Small intestine (tissue), 16 donors: ENCODE measurements around the gene PRRG4. TPM values are rescaled to one million over a fixed set of nuclear protein-coding genes. Genes with fewer than 3 reads are reported as not detected.
"Not testable (repeated sequence)": the region's sequence is repeated elsewhere in the genome, so short reads cannot be mapped to it uniquely, and the experiment has no call there.

Experiments used
- DNase-seq, 2 donors: peaks; one replicate each; pipeline versions ENCODE4 v3.0.0 to v3.0.0-alpha.2; 2013
- FAIRE-seq: peaks from 2 replicates; lab custom pipeline; 2012; peaks lifted over from hg19 to GRCh38; lab: Jason Lieb, UNC
- H3K27ac ChIP-seq, 3 donors: one replicate each; pipeline ENCODE4 v1.5.1; 2013; ENCODE audit warnings: low read length in 2 of 3, mild to moderate bottlenecking in 2 of 3, control low read depth in 1 of 3, inconsistent platforms in 1 of 3, low read depth in 1 of 3, moderate library complexity in 1 of 3
- H3K27me3 ChIP-seq, 3 donors: one replicate each; pipeline ENCODE4 v1.6.1; 2013; ENCODE audit warnings: low read length in 3 of 3, inconsistent platforms in 1 of 3; ENCODE audit not compliant: control insufficient read depth in 3 of 3, insufficient read depth in 3 of 3
- H3K36me3 ChIP-seq, 3 donors: one replicate each; pipeline ENCODE4 v1.6.1; 2013; ENCODE audit warnings: low read length in 3 of 3, inconsistent platforms in 1 of 3, low read depth in 1 of 3, mild to moderate bottlenecking in 1 of 3, moderate library complexity in 1 of 3; ENCODE audit not compliant: control insufficient read depth in 3 of 3, insufficient read depth in 2 of 3
- H3K4me1 ChIP-seq, 3 donors: one replicate each; pipeline ENCODE4 v1.6.1; 2013; ENCODE audit warnings: low read length in 2 of 3, inconsistent platforms in 1 of 3, low read depth in 1 of 3, mild to moderate bottlenecking in 1 of 3, moderate library complexity in 1 of 3; ENCODE audit not compliant: control insufficient read depth in 3 of 3, insufficient read depth in 2 of 3
- H3K4me3 ChIP-seq, 3 donors: one replicate each; pipeline ENCODE4 v1.5.1; 2013; ENCODE audit warnings: low read length in 3 of 3, control low read depth in 1 of 3, inconsistent platforms in 1 of 3, low read depth in 1 of 3, mild to moderate bottlenecking in 1 of 3, moderate library complexity in 1 of 3
- H3K9me3 ChIP-seq, 2 donors: one replicate each; pipeline ENCODE4 v1.6.1; 2013; ENCODE audit warnings: low read depth in 1 of 2, low read length in 1 of 2; ENCODE audit not compliant: control insufficient read depth in 2 of 2, insufficient read depth in 1 of 2
- WGBS, 3 donors: extraction: QIAGEN DNeasy Blood & Tissue Kit; methylation state at CpG; one replicate each; pipeline ENCODE4 v1.1.7; 2013; 5-methylcytosine and 5-hydroxymethylcytosine counted together
- long read RNA-seq, 10 donors: transcript quantifications; one replicate each; lab custom pipeline, GENCODE V29; 2026
- polyA plus RNA-seq, 4 donors: library from polyadenylated mRNA; stranded (reverse) in 3 of 4; unstranded in 1 of 4; fragments of 200-250 nt in 3 of 4; fragments of 120-200 nt in 1 of 4; gene quantifications; one replicate each; pipeline versions ENCODE4 v1.2.1 to v1.2.3, GENCODE V29; 2013
- donor health status: healthy with polysubstance abuse.
- donor health status: control.
- donor health status: control.
- donor health status: Bipolar disorder and iron deficiency.
- donor health status: healthy.

Gene PRRG4
- 10 to 100 TPM in 2 of 4 donors, 1 to 10 TPM in 2; 5.1 to 11.2 (median 9.1) TPM for polyA plus RNA-seq
- long read RNA-seq, donor 1, full-length matches to known transcripts = 4 of 4 reads
- long read RNA-seq, donor 1, partial matches to known transcripts = 0 of 4 reads
- long read RNA-seq, donor 1, other reads (novel, unspliced or antisense) = 0 of 4 reads
- long read RNA-seq, donor 2 = 0 reads
- long read RNA-seq, donor 3, full-length matches to known transcripts = 2 of 2 reads
- long read RNA-seq, donor 3, partial matches to known transcripts = 0 of 2 reads
- long read RNA-seq, donor 3, other reads (novel, unspliced or antisense) = 0 of 2 reads
- long read RNA-seq, donor 4 = 0 reads
- long read RNA-seq, donor 5 = 0 reads
- long read RNA-seq, donor 6 = 0 reads
- long read RNA-seq, donor 7 = 0 reads
- long read RNA-seq, donor 8 = 0 reads
- long read RNA-seq, donor 9 = 0 reads
- long read RNA-seq, donor 10 = 0 reads

DNA sequence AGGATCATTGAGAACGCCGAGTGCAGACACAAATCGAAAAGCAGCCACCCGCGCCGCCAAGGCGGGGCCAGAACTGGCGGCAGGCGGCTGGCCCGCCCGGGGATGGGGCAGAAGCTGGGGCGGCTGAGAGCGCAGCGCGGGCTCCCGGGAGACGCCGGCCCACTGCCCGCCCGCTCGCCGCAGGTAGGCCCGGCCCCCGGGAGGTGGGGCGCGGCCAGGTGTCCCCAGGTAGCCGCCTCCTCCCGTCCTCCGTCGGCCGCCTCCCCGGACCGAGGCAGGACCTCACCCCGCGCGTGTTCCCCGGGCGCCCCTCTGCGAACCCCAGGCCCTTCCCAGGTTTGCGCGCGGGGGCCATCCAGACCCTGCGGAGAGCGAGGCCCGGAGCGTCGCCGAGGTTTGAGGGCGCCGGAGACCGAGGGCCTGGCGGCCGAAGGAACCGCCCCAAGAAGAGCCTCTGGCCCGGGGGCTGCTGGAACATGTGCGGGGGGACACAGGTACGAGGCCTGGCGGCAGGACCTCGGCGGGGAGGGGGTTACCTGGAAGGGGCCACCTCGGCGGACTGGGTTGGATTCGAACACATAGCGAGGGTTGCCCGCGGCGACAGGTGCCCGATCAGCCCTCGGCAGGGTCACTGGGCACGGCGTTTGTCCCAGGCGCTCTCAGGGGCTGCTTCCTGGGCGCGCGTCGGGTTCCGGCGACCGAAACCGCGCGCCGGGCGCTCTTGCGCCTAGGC, at the start of gene PRRG4:
Gene PRRG4 (plus strand): TSS at position 248 of the 733 bp plus-strand sequence. CDS start 603 bp downstream, outside the sequence.
- peak within 1 kb of the TSS; percentile 77 to 92 (median 80) for H3K27ac ChIP-seq
- FAIRE-seq = no peak

DNA sequence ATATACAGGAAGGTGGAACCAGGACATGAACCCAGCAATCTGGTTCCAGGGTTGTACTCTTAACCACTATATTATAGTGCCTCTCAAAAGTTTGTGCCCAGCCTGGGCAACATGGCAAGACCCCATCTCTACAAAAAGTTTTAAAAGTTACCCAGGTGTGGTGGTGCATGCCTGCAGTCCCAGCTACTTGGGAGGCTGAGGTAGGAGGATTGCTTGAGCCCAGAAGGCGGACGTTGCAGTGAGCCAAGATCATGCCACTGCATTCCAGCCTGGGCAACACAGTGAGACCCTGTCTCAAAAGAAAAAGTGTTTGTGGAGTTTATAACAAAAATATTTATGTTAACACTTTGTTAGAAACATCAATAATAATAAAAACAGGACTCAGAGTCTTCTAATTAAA, 48.9 kb upstream of the PRRG4 start:
- not testable (repeated sequence) for H3K9me3 ChIP-seq, H3K27ac ChIP-seq, H3K36me3 ChIP-seq, H3K4me3 ChIP-seq, DNase-seq, H3K4me1 ChIP-seq, FAIRE-seq, H3K27me3 ChIP-seq
- 91 to 97% (median 93%) methylated on average over 2 of the region's 2 CpGs for WGBS, 3 donors

More for the DNA sequence above, at the start of gene PRRG4:
- peak; percentile 86 to 88 for DNase-seq
- peak within 1 kb of the TSS; percentile 65 to 92 (median 82) for H3K4me3 ChIP-seq
- peaks cover 0 to 3% (median 2%) of the 10 kb centered on the region in 3 donors for H3K27me3 ChIP-seq
- no peaks in the 10 kb centered on the region for H3K9me3 ChIP-seq
- peaks cover 0 to 2% (median 0%) of the 10 kb centered on the region in 3 donors for H3K36me3 ChIP-seq
- peaks cover 0 to 5% (median 0%) of the 10 kb centered on the region in 3 donors for H3K4me1 ChIP-seq
- WGBS, 3 donors = 0 to 1% (median 1%) methylated on average over 63 to 85 of the region's 85 CpGs

DNA sequence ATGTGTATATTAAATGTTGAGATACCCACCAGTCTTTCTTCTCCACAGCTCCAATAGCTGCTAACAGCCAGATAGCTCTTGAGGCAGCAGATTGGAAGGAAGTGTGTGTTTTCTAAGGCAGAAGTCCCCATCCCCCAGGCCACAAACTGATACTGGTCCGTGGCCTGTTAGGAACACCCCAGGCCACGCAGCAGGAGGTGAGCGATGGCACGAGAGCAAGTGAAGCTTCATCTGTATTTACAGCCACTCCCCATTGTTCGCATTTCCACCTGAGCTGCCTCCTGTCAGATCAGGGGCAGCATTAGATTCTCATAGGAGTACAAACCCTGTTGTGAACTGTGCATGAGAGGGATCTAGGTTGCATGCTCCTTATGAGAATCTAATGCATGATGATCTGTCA, 48.0 kb upstream of the PRRG4 start:
- H3K36me3 ChIP-seq = no peaks in the 10 kb centered on the region
- WGBS, 3 donors = 73 to 83% (median 82%) methylated on average over 5 of the region's 5 CpGs
- H3K9me3 ChIP-seq = no peaks in the 10 kb centered on the region
- no peak overlapping the region for H3K4me3 ChIP-seq
- H3K4me1 ChIP-seq = no peaks in the 10 kb centered on the region
- H3K27ac ChIP-seq = no peak overlapping the region
- FAIRE-seq = no peak
- no peak for DNase-seq
- no peaks in the 10 kb centered on the region for H3K27me3 ChIP-seq

GRCh38 chr11:32785262-32785661, 44.5 kb upstream of the PRRG4 start:
- no peak overlapping the region for H3K27ac ChIP-seq
- H3K4me1 ChIP-seq = no peaks in the 10 kb centered on the region
- DNase-seq (no peak), FAIRE-seq (no peak)
- no peaks in the 10 kb centered on the region for H3K27me3 ChIP-seq
- 87 to 93% (median 90%) methylated on average over 3 of the region's 3 CpGs for WGBS, 3 donors
- H3K4me3 ChIP-seq = no peak overlapping the region
- no peaks in the 10 kb centered on the region for H3K9me3 ChIP-seq
- no peaks in the 10 kb centered on the region for H3K36me3 ChIP-seq

GRCh38 chr11:32786811-32787210, 42.9 kb upstream of the PRRG4 start:
- FAIRE-seq = no peak
- no peaks in the 10 kb centered on the region for H3K9me3 ChIP-seq
- H3K27ac ChIP-seq = no peak overlapping the region
- H3K36me3 ChIP-seq = no peaks in the 10 kb centered on the region
- no peak for DNase-seq
- no peak overlapping the region for H3K4me3 ChIP-seq
- H3K27me3 ChIP-seq = peaks cover 0 to 4% (median 0%) of the 10 kb centered on the region in 3 donors
- H3K4me1 ChIP-seq = no peaks in the 10 kb centered on the region

DNA sequence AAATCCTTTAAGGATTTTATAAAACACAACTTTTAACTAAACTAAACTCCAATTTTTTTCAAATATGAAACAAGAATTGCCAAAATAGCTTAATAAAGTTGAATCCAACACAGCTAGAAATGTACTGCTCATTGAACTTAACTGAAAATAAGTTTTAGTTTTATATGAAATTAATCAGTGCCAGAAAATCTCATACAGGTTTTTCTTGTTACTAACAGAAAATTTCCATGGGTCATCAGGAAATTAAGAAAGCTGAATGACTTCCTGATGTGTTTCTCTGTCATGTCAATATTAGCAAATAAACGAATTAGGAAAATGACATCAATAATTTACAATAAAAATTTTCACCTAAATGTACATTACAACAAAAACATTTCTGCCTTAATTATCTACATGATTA, 38.8 kb upstream of the PRRG4 start:
- peaks cover 0 to 5% (median 0%) of the 10 kb centered on the region in 3 donors for H3K27me3 ChIP-seq
- FAIRE-seq (no peak), DNase-seq (no peak)
- 67 to 72% (median 67%) methylated on average over 1 of the region's 1 CpG for WGBS, 3 donors
- no peak overlapping the region for H3K4me3 ChIP-seq
- no peaks in the 10 kb centered on the region for H3K4me1 ChIP-seq
- no peak overlapping the region for H3K27ac ChIP-seq
- no peaks in the 10 kb centered on the region for H3K36me3 ChIP-seq
- no peaks in the 10 kb centered on the region for H3K9me3 ChIP-seq

GRCh38 chr11:32792111-32792947, 37.4 kb upstream of the PRRG4 start:
- H3K36me3 ChIP-seq = no peaks in the 10 kb centered on the region
- H3K27me3 ChIP-seq = peaks cover 0 to 5% (median 0%) of the 10 kb centered on the region in 3 donors
- WGBS, 3 donors = 28 to 34% (median 31%) methylated on average over 6 of the region's 6 CpGs
- no peak for FAIRE-seq
- H3K27ac ChIP-seq = no peak overlapping the region
- no peaks in the 10 kb centered on the region for H3K9me3 ChIP-seq
- no peaks in the 10 kb centered on the region for H3K4me1 ChIP-seq
- no peak for DNase-seq
- H3K4me3 ChIP-seq = no peak overlapping the region

DNA sequence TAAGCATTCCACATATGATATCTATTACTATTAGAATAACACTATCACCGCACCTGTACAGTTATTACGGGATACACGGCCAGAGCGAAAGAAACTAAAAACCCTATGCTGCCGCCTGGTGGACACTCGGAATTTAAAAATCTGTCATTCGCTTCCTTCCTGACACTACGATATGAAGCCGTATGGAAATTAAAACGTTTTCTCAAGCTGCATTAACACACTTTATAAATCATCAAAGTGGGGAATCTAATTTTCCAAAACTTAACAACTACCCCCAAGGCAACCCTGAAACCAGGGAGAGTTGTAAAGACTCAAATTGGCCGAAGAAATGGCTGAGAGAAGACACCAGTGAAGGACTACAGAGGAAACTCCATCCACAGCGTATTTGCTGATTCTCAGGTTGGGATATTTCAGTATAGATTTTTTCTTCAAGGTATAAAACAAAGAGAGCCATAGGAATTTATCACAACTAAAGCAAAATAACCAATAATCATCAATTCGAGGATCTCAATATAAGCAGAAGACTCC, 36.7 kb upstream of the PRRG4 start:
- no peak overlapping the region for H3K27ac ChIP-seq
- no peak overlapping the region for H3K4me3 ChIP-seq
- H3K4me1 ChIP-seq = no peaks in the 10 kb centered on the region
- DNase-seq = peak; percentile 69
- no peaks in the 10 kb centered on the region for H3K9me3 ChIP-seq
- H3K27me3 ChIP-seq = peaks cover 0 to 5% (median 0%) of the 10 kb centered on the region in 3 donors
- H3K36me3 ChIP-seq = no peaks in the 10 kb centered on the region
- WGBS, 3 donors = 13 to 18% (median 15%) methylated on average over 13 of the region's 13 CpGs
- FAIRE-seq = no peak
